ENCODE measurements around the gene PRPH. TPM values are rescaled to one million over a fixed set of nuclear protein-coding genes. Genes with fewer than 3 reads are reported as not detected.

Gene PRPH
- total and polyA plus RNA-seq, 2 of the 4 experiments (the other 2 are of a cell fraction) = not detected

DNA sequence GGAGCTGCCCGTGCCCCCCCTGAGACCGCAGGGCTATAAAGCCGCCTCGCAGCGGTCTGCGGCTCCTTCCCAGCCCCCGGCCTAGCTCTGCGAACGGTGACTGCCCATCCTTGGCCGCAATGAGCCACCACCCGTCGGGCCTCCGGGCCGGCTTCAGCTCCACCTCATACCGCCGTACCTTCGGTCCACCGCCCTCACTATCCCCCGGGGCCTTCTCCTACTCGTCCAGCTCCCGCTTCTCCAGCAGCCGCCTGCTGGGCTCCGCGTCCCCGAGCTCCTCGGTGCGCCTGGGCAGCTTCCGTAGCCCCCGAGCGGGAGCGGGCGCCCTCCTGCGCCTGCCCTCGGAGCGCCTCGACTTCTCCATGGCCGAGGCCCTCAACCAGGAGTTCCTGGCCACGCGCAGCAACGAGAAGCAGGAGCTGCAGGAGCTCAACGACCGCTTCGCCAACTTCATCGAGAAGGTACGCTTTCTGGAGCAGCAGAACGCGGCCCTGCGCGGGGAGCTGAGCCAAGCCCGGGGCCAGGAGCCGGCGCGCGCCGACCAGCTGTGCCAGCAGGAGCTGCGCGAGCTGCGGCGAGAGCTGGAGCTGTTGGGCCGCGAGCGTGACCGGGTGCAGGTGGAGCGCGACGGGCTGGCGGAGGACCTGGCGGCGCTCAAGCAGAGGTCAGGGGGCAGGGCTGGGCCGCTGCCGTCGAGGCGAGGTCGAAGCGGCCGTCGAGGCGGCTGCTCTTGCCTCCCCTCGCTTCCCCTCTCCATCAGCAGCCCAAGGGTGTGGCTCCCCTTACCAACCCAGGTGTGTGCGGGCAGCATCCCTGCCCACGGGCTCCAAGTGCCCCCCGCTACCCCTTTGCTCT is at the start of gene PRPH (continued):
- TF ChIP-seq, protein P1, sequence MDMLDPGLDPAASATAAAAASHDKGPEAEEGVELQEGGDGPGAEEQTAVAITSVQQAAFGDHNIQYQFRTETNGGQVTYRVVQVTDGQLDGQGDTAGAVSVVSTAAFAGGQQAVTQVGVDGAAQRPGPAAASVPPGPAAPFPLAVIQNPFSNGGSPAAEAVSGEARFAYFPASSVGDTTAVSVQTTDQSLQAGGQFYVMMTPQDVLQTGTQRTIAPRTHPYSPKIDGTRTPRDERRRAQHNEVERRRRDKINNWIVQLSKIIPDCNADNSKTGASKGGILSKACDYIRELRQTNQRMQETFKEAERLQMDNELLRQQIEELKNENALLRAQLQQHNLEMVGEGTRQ (IDR thresholded peaks at IDR 0.05; ENCODE audit: low read depth, low read length) = no peak

GRCh38 chr12:49251357-49251756 is 43.6 kb upstream of the PRPH start:
- dilution Hi-C loops (cut with HindIII; ENCODE audit: low sequenced_read_pairs, unreplicated experiment) (no loop called here), in situ Hi-C loops (cut with MboI; ENCODE audit: low sequenced_read_pairs) (no loop called here), intact Hi-C loops (cut with micrococcal nuclease) (no loop called here)
- no peak for DNase-seq
- Histone ChIP-seq H3K23ac (ENCODE audit: low read depth, low read length) (no peak overlapping the region), H4K5ac (ENCODE audit: low read depth, low read length) (no peak overlapping the region), H3K4ac (ENCODE audit: low read depth, low read length) (no peak overlapping the region), H3K4me1 (ENCODE audit: control insufficient read depth, insufficient read depth, low read length) (peaks cover 3% of the 10 kb centered on the region; the same call in 1 of the 2 replicates), H3K36me3 (ENCODE audit: control insufficient read depth, insufficient read depth, low read length) (no peaks in the 10 kb centered on the region), H2AK5ac (ENCODE audit: low read depth, low read length) (no peak overlapping the region), H3K4me3 (ENCODE audit: insufficient read depth, low read depth, low read length) (no peak overlapping the region), H2BK120ac (ENCODE audit: low read depth, low read length) (no peak overlapping the region), H3K9me1 (ENCODE audit: insufficient read depth, low read length) (peaks cover 3% of the 10 kb centered on the region), H3K9me3 (ENCODE audit: control insufficient read depth, insufficient read depth, low read length) (no peaks in the 10 kb centered on the region), H3K4me2 (ENCODE audit: low read depth, low read length) (no peak overlapping the region), H2AFZ (replicated peaks; ENCODE audit: low read length, poor library complexity) (no peak overlapping the region), H3K56ac (ENCODE audit: extremely low read depth, insufficient read depth, low read length) (no peak overlapping the region), H3K27me3 (ENCODE audit: control insufficient read depth, insufficient read depth, low read length) (no peaks in the 10 kb centered on the region), H3K79me1 (ENCODE audit: low read depth in 1 of 2, low read length in 2 of 2) (peaks cover 8 to 23% of the 10 kb centered on the region in 2 experiments; a peak in 3 of 4 replicates), H4K20me1 (ENCODE audit: insufficient read depth, low read length) (no peaks in the 10 kb centered on the region), H3K27ac (ENCODE audit: insufficient read depth, low read length) (no peak overlapping the region), H3K14ac (replicated peaks; ENCODE audit: low read depth, low read length) (no peak overlapping the region), H4K91ac (ENCODE audit: insufficient read depth, low read depth, low read length) (no peak overlapping the region), H2BK20ac (ENCODE audit: low read depth, low read length) (no peak overlapping the region), H4K8ac (ENCODE audit: low read depth in 2 of 2, low read length in 2 of 2) (no peak overlapping the region), H3K9ac (ENCODE audit: low read depth, low read length) (no peak overlapping the region), H3K18ac (ENCODE audit: low read depth, low read length) (no peak overlapping the region), H2BK5ac (ENCODE audit: low read depth, low read length, poor library complexity, severe bottlenecking) (no peak overlapping the region), H2BK15ac (ENCODE audit: low read depth, low read length) (no peak overlapping the region), H2AK9ac (replicated peaks; ENCODE audit: low read depth, low read length, poor library complexity) (no peak overlapping the region)
- ChIA-PET CTCF (interaction anchor here (0.6 kb wide), 1 partner anchor 160 kb away, joined by 7 read pairs; no protein-coding TSS in a partner anchor), POLR2A (ENCODE audit: unreplicated experiment) (interaction anchor here (0.6 kb wide), 1 partner anchor 745 kb away, joined by 14 read pairs; no protein-coding TSS in a partner anchor)
- WGBS, 2 experiments (ENCODE audit: extremely low coverage in 2 of 2, insufficient read length in 1 of 2) = no CpG with 5 or more reads among the region's 5 CpGs
- ATAC-seq (ENCODE audit: low read depth) = no peak
- no TSS peak for BruUV-seq (replicated peaks)
- TF ChIP-seq RAD21 (IDR thresholded peaks at IDR 0.05; ENCODE audit: low read length) = no peak
- TF ChIP-seq CHD1 (IDR thresholded peaks at IDR 0.05; ENCODE audit: low read depth, low read length) = no peak
- no peak for TF ChIP-seq MAFK (IDR thresholded peaks at IDR 0.05; ENCODE audit: low read depth, low read length)
- no peak for TF ChIP-seq RFX5 (IDR thresholded peaks at IDR 0.05; ENCODE audit: low read depth, low read length)
- no peak for TF ChIP-seq ELK1 (IDR thresholded peaks at IDR 0.05; ENCODE audit: borderline replicate concordance, low read depth, low read length)
- TF ChIP-seq CEBPB (IDR thresholded peaks at IDR 0.05; ENCODE audit: low read depth, low read length) = no peak
- no peak for TF ChIP-seq FOS (IDR thresholded peaks at IDR 0.05; ENCODE audit: low read depth, low read length)
- no peak for TF ChIP-seq RCOR1 (IDR thresholded peaks at IDR 0.05; ENCODE audit: insufficient replicate concordance, low read length)
- TF ChIP-seq, protein P1 (IDR thresholded peaks at IDR 0.05; ENCODE audit: low read depth, low read length) = no peak
- TF ChIP-seq, protein P2, sequence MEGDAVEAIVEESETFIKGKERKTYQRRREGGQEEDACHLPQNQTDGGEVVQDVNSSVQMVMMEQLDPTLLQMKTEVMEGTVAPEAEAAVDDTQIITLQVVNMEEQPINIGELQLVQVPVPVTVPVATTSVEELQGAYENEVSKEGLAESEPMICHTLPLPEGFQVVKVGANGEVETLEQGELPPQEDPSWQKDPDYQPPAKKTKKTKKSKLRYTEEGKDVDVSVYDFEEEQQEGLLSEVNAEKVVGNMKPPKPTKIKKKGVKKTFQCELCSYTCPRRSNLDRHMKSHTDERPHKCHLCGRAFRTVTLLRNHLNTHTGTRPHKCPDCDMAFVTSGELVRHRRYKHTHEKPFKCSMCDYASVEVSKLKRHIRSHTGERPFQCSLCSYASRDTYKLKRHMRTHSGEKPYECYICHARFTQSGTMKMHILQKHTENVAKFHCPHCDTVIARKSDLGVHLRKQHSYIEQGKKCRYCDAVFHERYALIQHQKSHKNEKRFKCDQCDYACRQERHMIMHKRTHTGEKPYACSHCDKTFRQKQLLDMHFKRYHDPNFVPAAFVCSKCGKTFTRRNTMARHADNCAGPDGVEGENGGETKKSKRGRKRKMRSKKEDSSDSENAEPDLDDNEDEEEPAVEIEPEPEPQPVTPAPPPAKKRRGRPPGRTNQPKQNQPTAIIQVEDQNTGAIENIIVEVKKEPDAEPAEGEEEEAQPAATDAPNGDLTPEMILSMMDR (conservative IDR thresholded peaks at IDR 0.05; ENCODE audit: low read depth, low read length) = no peak
